WTC11 (cell line): ENCODE results near the gene CX3CL1. TPM values are rescaled to one million over a fixed set of nuclear protein-coding genes. Genes with fewer than 3 reads are reported as not detected.

Source experiments
- ATAC-seq: fragments of 200-7000 bp; cut with Tn5 transposase; 2 replicates; pipeline ENCODE4 v1.10.0; 2021; ENCODE audit warnings: mild to moderate bottlenecking, moderate library complexity
- CTCF ChIA-PET: fragments of 300-600 bp; sonication (Branson Sonifier 250); formaldehyde crosslinking; loops from one replicate; lab custom pipeline; 2021; ENCODE audit warnings: antibody characterized with exemption; lab: Charles Lee
- POLR2A ChIA-PET: fragments of 350-600 bp; sonication (Branson Sonifier 250); formaldehyde crosslinking; loops from one replicate; lab custom pipeline; 2021; ENCODE audit warnings: antibody characterized with exemption; lab: Charles Lee
- DNase-seq: peaks from one replicate; pipeline ENCODE4 v3.0.0; 2021; ENCODE audit warnings: low spot score
- H3K27ac Mint-ChIP-seq: 2 replicates; pipeline ENCODE4 v1.8.0; 2021; ENCODE audit warnings: mixed read lengths
- H3K27me3 Mint-ChIP-seq: 2 replicates; pipeline ENCODE4 v1.8.0; 2021; ENCODE audit warnings: low read depth, mild to moderate bottlenecking, moderate library complexity, mixed read lengths
- H3K36me3 Mint-ChIP-seq: 2 replicates; pipeline ENCODE4 v1.8.0; 2021; ENCODE audit warnings: mixed read lengths
- H3K4me1 Mint-ChIP-seq: 2 replicates; pipeline ENCODE4 v1.8.0; 2022; ENCODE audit warnings: mixed read lengths
- H3K4me3 Mint-ChIP-seq: 2 replicates; pipeline ENCODE4 v1.8.0; 2021; ENCODE audit warnings: mild to moderate bottlenecking, moderate library complexity, mixed read lengths
- H3K9me3 Mint-ChIP-seq: 2 replicates; pipeline ENCODE4 v1.8.0; 2021; ENCODE audit warnings: mixed read lengths
- ARID4B ChIP-seq: sonication (generic); formaldehyde crosslinking; IDR thresholded peaks from 2 replicates; pipeline ENCODE4 v1.8.0; 2023; ENCODE audit warnings: missing genetic modification reagents, mild to moderate bottlenecking, borderline replicate concordance
- CBFB ChIP-seq: sonication (generic); formaldehyde crosslinking; IDR thresholded peaks from 2 replicates; pipeline ENCODE4 v1.8.1; 2022; ENCODE audit warnings: mild to moderate bottlenecking, low read depth, missing genetic modification reagents
- ERG ChIP-seq: fragments of 250-450 bp; sonication (Bioruptor Pico); IDR thresholded peaks from 2 replicates; pipeline ENCODE4 v1.8.0; 2021; ENCODE audit warnings: mild to moderate bottlenecking
- FOXJ3 ChIP-seq: sonication (generic); formaldehyde crosslinking; IDR thresholded peaks from 2 replicates; pipeline ENCODE4 v1.9.0; 2021; ENCODE audit warnings: missing genetic modification reagents, mild to moderate bottlenecking, borderline replicate concordance
- HMGA2 ChIP-seq: fragments of 250-450 bp; sonication (Bioruptor Pico); IDR thresholded peaks from 2 replicates; pipeline ENCODE4 v1.4.0; 2021; ENCODE audit warnings: mild to moderate bottlenecking, moderate library complexity
- JAZF1 ChIP-seq: fragments of 250-450 bp; sonication (Bioruptor Pico); IDR thresholded peaks from 2 replicates; pipeline ENCODE4 v1.9.0; 2021; ENCODE audit warnings: moderate library complexity, mild to moderate bottlenecking, inconsistent platforms
- ZNF121 ChIP-seq: sonication (generic); formaldehyde crosslinking; IDR thresholded peaks from 2 replicates; pipeline ENCODE4 v1.8.0; 2023; ENCODE audit warnings: missing genetic modification reagents
- ZNF219 ChIP-seq: sonication (generic); formaldehyde crosslinking; IDR thresholded peaks from 2 replicates; pipeline ENCODE4 v1.8.0; 2023; ENCODE audit warnings: missing genetic modification reagents, mild to moderate bottlenecking, borderline replicate concordance
- ZNF423 ChIP-seq: fragments of 250-450 bp; sonication (Bioruptor Pico); IDR thresholded peaks from 2 replicates; pipeline ENCODE4 v2.1.2; 2022; ENCODE audit warnings: mild to moderate bottlenecking, moderate library complexity
- ZNF425 ChIP-seq: fragments of 250-450 bp; sonication (Bioruptor Pico); conservative IDR thresholded peaks from 2 replicates; pipeline ENCODE4 v1.9.0; 2021; ENCODE audit warnings: mild to moderate bottlenecking
- total RNA-seq: library from RNA; stranded (reverse); gene quantifications from 3 replicates; pipeline ENCODE4 v1.2.3, GENCODE V29; 2021
- TF ChIP-seq, protein P1 (sequence below): sonication (generic); formaldehyde crosslinking; IDR thresholded peaks from 2 replicates; pipeline ENCODE4 v1.8.1; 2022; ENCODE audit warnings: low read depth, missing genetic modification reagents, borderline replicate concordance
- TF ChIP-seq, protein P2 (sequence below): sonication (generic); formaldehyde crosslinking; IDR thresholded peaks from 2 replicates; pipeline ENCODE4 v1.8.1; 2023; ENCODE audit warnings: mild to moderate bottlenecking, missing genetic modification reagents
- TF ChIP-seq, protein P3 (sequence below): fragments of 250-450 bp; sonication (Bioruptor Pico); IDR thresholded peaks from 2 replicates; pipeline ENCODE4 v2.1.2; 2022; ENCODE audit warnings: mild to moderate bottlenecking, moderate library complexity
- TF ChIP-seq, protein P4 (sequence below): fragments of 250-450 bp; sonication (Bioruptor Pico); IDR thresholded peaks from 2 replicates; pipeline ENCODE4 v1.9.0; 2021; ENCODE audit warnings: mild to moderate bottlenecking, borderline replicate concordance

CX3CL1 gene
- total RNA-seq, 1 experiment from 2014 or later: 1.2 TPM

GRCh38 chr16:57358086-57358420, 14.2 kb upstream of the CX3CL1 start:
- TF ChIP-seq ZNF219 (CRISPR knock-in tag) (no peak), ERG (CRISPR knock-in tag) (no peak), HMGA2 (no peak), ARID4B (CRISPR knock-in tag) (no peak), FOXJ3 (CRISPR knock-in tag) (no peak), ZNF121 (no peak), CBFB (CRISPR knock-in tag) (no peak), ZNF423 (no peak), ZNF425 (CRISPR knock-in tag) (no peak)
- TF ChIP-seq, protein P1, sequence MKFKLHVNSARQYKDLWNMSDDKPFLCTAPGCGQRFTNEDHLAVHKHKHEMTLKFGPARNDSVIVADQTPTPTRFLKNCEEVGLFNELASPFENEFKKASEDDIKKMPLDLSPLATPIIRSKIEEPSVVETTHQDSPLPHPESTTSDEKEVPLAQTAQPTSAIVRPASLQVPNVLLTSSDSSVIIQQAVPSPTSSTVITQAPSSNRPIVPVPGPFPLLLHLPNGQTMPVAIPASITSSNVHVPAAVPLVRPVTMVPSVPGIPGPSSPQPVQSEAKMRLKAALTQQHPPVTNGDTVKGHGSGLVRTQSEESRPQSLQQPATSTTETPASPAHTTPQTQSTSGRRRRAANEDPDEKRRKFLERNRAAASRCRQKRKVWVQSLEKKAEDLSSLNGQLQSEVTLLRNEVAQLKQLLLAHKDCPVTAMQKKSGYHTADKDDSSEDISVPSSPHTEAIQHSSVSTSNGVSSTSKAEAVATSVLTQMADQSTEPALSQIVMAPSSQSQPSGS (CRISPR knock-in tag): no peak
- TF ChIP-seq, protein P2, sequence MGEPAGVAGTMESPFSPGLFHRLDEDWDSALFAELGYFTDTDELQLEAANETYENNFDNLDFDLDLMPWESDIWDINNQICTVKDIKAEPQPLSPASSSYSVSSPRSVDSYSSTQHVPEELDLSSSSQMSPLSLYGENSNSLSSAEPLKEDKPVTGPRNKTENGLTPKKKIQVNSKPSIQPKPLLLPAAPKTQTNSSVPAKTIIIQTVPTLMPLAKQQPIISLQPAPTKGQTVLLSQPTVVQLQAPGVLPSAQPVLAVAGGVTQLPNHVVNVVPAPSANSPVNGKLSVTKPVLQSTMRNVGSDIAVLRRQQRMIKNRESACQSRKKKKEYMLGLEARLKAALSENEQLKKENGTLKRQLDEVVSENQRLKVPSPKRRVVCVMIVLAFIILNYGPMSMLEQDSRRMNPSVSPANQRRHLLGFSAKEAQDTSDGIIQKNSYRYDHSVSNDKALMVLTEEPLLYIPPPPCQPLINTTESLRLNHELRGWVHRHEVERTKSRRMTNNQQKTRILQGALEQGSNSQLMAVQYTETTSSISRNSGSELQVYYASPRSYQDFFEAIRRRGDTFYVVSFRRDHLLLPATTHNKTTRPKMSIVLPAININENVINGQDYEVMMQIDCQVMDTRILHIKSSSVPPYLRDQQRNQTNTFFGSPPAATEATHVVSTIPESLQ: no peak
- ChIA-PET POLR2A (no interaction called here), CTCF (interaction anchor here (0.7 kb wide), 1 partner anchor 220 kb away, joined by 3 read pairs; no protein-coding TSS in a partner anchor)
- ATAC-seq: no peak
- H3K27me3 Mint-ChIP-seq: no peaks in the 10 kb centered on the region; the same call in 1 of the 2 replicates
- no peak overlapping the region for H3K27ac Mint-ChIP-seq
- H3K9me3 Mint-ChIP-seq: no peaks in the 10 kb centered on the region
- H3K4me3 Mint-ChIP-seq: no peak overlapping the region
- H3K4me1 Mint-ChIP-seq: no peaks in the 10 kb centered on the region; the same call in 1 of the 2 replicates
- DNase-seq: no peak
- H3K36me3 Mint-ChIP-seq: no peaks in the 10 kb centered on the region

- CTCF ChIA-PET: no interaction called here
- Mint-ChIP-seq H3K9me3 (no peaks in the 10 kb centered on the region), H3K36me3 (no peaks in the 10 kb centered on the region), H3K27ac (no peak within 1 kb of the TSS), H3K27me3 (no peaks in the 10 kb centered on the region), H3K4me3 (no peak within 1 kb of the TSS), H3K4me1 (no peaks in the 10 kb centered on the region; the same call in 1 of the 2 replicates)
- DNase-seq: no peak
- ATAC-seq: no peak
- POLR2A ChIA-PET: no interaction called here
- TF ChIP-seq, protein P3, sequence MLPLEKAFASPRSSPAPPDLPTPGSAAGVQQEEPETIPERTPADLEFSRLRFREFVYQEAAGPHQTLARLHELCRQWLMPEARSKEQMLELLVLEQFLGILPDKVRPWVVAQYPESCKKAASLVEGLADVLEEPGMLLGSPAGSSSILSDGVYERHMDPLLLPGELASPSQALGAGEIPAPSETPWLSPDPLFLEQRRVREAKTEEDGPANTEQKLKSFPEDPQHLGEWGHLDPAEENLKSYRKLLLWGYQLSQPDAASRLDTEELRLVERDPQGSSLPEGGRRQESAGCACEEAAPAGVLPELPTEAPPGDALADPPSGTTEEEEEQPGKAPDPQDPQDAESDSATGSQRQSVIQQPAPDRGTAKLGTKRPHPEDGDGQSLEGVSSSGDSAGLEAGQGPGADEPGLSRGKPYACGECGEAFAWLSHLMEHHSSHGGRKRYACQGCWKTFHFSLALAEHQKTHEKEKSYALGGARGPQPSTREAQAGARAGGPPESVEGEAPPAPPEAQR (CRISPR knock-in tag): no peak
- TF ChIP-seq, protein P4, sequence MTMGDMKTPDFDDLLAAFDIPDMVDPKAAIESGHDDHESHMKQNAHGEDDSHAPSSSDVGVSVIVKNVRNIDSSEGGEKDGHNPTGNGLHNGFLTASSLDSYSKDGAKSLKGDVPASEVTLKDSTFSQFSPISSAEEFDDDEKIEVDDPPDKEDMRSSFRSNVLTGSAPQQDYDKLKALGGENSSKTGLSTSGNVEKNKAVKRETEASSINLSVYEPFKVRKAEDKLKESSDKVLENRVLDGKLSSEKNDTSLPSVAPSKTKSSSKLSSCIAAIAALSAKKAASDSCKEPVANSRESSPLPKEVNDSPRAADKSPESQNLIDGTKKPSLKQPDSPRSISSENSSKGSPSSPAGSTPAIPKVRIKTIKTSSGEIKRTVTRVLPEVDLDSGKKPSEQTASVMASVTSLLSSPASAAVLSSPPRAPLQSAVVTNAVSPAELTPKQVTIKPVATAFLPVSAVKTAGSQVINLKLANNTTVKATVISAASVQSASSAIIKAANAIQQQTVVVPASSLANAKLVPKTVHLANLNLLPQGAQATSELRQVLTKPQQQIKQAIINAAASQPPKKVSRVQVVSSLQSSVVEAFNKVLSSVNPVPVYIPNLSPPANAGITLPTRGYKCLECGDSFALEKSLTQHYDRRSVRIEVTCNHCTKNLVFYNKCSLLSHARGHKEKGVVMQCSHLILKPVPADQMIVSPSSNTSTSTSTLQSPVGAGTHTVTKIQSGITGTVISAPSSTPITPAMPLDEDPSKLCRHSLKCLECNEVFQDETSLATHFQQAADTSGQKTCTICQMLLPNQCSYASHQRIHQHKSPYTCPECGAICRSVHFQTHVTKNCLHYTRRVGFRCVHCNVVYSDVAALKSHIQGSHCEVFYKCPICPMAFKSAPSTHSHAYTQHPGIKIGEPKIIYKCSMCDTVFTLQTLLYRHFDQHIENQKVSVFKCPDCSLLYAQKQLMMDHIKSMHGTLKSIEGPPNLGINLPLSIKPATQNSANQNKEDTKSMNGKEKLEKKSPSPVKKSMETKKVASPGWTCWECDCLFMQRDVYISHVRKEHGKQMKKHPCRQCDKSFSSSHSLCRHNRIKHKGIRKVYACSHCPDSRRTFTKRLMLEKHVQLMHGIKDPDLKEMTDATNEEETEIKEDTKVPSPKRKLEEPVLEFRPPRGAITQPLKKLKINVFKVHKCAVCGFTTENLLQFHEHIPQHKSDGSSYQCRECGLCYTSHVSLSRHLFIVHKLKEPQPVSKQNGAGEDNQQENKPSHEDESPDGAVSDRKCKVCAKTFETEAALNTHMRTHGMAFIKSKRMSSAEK (CRISPR knock-in tag): no peak
- no peak for TF ChIP-seq JAZF1 (CRISPR knock-in tag)
These were observed 13.7 kb upstream of the CX3CL1 start, which contains the start of gene CCL22 for GRCh38 chr16:57358527-57359095. TSS of gene CCL22 (plus strand) at chr16:57358783. CDS start at chr16:57358817, 34 bp downstream.
